Skin of body (tissue), 2 donors: Measurements from ENCODE around the gene SMAD1. TPM values are rescaled to one million over a fixed set of nuclear protein-coding genes. Genes with fewer than 3 reads are reported as not detected.
"Not testable (repeated sequence)": the region's sequence is repeated elsewhere in the genome, so short reads cannot be mapped to it uniquely, and the experiment has no call there.

ENCODE experiments used
- DNase-seq: peaks from one replicate; lab custom pipeline; 2025; lab: John Stamatoyannopoulos, UW
- total RNA-seq: library from RNA; depleted of rRNA; stranded (reverse); fragments of >200 nt; gene quantifications from one replicate; pipeline ENCODE4 v1.2.3, GENCODE V29; 2014

Gene SMAD1
- total RNA-seq, 1 donor from 2014 or later: 50.1 TPM

DNA sequence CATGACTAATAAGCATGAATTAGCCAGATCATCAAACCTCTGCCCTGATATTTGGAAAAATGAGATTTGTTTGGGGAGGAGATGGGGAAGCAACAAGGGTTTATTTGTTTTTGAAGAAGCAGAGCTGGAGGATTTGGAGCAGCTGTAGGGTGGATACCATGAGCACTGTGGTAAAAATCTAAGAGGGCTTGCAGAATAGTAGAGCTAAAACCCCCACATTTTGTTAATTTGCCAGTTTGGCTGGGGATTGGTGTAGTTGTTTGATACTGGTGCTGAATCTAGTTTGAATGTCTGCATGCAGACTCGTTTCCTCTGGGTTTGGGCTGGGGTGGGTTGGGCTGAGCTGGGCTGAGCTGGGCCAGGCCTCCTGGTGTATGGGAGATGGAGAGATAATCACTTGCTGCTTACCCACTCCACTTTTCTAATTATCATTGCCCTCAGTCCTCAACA is 43.7 kb downstream of the SMAD1 start:
- peak; percentile 7 for DNase-seq

DNA sequence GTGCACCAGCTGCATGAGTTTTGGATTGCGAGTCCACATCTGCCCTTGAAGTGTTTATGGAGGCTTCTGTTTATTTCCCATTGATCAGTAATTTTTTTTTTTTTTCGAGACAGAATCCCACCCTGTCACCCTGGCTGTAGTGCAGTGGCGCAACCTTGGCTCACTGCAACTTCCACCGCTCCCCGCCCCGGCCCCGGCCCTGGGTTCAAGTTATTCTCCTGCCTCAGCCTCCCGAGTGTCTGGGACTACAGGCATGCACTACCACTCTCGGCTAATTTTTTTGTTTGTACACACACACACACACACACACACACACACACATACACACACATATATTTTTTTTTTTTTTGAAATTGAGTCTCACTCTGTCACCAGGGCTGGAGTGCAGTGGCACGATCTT is 46.1 kb downstream of the SMAD1 start:
- peak; percentile 41 for DNase-seq

DNA sequence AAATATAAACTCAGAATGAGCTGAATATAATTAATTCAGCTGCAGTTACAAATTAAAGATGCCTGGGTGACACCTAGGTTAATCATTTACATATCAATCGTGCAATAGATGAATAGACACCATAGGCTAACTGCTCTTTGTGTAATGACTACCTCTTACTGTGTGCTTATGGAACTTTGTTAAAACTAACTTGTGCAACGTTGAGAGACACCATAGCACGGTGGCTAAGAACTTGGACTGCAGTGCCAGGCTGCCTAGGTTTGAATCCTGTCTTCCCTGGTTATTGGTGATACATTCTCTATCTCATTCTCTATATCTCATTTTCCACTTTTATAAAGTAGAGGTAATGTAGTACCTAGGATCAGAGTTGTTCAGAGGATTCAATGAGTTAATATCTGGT is 46.9 kb downstream of the SMAD1 start:
- DNase-seq: no peak

DNA sequence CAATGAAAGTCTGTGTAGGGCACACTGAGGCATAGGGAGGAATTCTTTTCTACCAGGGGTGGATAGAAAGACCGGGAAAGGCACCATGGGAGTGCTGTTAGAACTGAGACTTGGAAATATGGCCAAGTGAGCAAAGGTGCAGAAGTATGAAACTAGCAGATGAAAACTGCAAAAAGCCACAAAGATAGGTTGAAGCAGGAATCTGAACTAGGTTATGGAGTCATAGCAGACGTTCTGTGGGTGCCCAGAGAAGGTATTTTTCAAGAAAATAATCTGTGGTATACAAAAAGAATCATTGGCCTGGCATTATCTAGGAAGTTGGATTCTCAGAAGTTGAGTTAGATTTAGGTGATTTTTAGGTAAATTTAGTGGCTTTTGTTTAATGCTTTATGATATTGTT is 48.5 kb downstream of the SMAD1 start:
- DNase-seq: no peak

DNA sequence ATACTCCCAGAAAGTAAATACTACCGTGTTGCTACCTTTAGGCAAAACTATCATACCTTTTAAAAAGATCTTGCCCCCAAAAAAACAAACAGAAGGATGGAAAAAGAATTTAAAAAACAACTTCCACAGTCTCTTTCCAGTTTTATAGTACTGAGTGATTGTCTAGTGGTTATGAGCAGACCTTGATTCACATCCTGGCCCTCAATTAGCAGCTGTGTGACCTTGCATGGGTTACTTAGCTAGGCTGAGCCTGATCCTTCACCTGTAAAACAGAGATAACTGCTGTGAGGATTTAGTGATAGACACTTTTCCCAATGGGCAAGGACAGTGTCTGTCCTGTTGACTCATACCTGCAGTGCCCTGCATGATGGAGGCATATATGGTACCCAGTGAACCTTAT is 49.0 kb downstream of the SMAD1 start:
- DNase-seq: no peak

DNA sequence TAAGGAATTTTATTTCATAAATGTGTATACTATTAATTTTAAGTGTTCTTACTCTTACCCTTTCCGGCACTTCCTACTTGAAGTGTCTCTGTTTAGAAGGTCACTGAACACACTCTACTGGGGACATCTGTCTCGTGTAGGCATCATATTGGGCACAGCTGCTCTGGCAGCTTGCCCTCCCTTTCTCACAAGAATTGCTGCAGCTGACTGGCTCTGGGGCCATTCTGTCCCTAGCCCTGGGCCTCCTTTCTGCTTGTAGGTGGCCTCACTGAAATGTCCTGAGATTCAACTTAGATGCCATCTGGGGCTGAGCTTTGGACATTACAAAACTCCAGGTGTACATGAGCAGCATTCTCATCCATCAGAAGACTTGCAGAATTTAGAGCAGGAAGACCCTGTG is 49.6 kb downstream of the SMAD1 start:
- peak; percentile 29 for DNase-seq

DNA sequence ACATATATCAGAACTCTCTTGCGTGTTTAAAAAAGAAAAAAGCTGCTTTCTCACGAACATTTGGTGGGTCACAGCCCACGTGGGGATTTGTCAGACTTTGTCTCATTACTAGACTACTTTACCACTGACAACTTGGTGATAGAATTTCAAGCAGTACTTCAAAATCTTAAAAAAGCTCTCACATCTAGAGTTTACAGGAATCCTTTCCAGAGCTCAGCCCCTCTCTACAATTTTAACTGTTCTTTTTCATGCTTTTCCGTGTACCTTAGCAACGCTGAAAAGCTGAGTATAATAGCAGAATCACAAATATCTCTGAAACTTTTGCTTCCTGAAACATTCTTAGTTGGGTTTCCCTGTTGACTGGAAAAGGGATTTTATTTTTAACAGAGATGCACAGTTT is 50.2 kb downstream of the SMAD1 start:
- DNase-seq: no peak

DNA sequence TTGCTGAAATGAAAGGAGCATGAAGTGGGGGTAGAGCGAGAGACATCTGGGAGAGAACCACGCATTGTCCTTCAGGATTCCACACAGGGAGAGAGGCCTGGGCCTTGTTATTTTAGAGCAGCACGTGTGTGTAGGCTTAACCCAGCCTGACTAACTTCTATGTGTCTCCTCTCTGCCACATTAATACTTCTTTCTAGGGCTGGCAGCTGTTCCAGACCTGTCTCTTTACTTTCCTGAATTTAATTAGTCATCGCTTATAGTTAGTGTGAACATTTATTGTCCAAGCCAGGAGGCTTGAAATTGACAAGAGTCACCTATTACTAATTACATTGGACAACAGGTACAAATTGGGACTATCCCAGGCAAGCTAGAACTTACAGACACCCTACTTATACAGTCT is 51.3 kb downstream of the SMAD1 start:
- peak; percentile 19 for DNase-seq

DNA sequence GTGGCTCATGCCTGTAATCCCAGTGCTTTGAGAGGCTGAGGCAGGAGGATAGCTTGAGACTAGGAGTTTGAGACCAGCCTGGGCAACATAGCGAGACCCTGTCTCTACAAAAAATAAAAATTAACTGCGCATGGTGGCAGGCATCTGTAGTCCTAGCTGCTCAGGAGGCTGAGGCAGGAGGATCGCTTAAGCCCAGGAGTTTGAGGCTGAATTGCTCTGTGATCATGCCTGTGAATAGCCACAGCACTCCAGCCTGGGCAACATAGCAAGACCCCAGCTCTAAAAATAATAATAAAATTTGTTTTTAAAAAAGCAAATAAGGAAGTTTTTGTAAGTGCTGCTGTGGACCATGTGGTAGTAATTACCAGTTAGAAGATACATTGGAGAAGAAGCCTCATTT is 51.8 kb downstream of the SMAD1 start:
- DNase-seq: not testable (repeated sequence)

DNA sequence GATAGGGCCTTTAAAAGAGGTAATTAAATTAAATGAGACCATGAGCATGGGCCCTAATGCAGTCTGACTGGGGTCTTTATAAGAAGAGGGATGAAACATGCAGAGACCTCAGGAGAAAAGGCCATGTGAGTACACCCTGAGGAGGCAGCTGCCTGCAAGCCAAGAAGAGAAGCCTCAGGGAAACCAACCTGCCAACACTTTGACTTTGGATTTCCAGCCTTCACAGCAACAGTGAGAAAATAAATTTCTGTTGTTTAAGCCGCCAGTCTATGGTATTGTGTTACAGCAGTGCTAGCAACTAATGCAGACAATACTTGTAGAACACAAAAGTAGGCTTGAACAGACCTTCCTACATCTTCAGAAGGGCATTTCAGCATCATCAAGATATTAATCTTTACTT is 52.3 kb downstream of the SMAD1 start:
- DNase-seq: no peak

DNA sequence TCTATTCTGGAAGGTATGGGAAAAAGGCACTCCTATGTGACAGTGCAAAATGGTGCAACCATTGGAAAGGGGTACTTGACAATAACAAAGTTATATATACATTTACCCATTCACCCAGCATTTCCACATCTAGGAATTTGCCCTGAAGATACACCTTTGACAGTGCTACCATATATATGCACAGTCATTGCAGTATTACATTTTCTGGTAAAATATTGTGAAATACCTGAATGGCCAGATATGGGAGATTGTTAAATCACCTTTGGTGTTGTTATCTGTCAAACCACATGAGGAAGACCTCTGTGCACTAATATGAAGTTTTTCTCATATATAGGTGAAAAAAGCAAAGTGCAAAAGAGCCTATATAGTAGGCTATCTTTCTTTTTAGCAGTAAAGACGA is 53.5 kb downstream of the SMAD1 start:
- no peak for DNase-seq

DNA sequence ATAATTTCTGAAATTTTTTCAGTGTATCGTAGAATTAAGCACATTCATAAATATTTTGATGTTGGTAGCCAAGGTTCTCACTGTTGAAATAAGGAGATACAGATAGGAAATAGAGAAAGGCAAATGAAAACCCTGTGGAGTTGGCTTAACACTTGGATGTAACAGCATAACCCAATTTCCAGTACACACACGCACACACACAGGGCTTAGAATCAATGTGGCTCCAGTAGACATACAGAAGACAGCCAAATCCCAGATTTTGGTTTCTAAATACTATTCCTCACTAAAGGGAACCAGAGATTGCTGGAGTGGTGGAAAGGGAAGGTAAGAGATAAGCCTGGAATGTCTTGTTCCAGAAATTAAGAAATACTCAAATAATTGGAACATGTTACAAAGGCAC is 54.4 kb downstream of the SMAD1 start:
- DNase-seq: no peak

DNA sequence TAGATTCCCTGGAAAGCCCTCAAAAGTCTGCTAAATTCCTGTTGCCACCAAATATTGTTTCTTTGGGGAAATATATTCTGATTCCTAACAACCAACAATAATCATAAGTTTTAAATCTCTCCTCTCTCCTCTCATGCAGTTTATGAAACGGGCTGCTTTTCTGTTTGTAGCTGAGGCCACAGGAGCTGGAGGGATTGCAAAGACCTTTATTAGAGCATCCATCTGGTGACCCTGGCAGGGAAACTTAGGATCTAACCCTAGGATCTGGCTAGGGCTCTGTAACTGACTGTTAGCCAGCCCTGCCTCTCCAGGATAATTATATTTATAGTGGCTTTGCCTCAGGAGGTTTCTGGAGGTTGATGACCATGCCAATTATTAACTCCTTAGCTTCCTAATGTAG is 56.9 kb downstream of the SMAD1 start:
- DNase-seq: peak; percentile 10

DNA sequence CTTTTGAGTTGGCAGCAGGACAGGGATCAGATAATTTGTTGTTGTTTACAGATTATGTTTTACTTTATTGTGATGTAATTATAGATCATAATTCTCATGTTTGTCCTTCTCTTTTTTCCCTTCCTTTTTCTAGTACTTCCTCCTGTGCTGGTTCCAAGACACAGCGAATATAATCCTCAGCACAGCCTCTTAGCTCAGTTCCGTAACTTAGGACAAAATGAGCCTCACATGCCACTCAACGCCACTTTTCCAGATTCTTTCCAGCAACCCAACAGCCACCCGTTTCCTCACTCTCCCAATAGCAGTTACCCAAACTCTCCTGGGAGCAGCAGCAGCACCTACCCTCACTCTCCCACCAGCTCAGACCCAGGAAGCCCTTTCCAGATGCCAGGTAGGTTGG is 58.0 kb downstream of the SMAD1 start:
- no peak for DNase-seq

DNA sequence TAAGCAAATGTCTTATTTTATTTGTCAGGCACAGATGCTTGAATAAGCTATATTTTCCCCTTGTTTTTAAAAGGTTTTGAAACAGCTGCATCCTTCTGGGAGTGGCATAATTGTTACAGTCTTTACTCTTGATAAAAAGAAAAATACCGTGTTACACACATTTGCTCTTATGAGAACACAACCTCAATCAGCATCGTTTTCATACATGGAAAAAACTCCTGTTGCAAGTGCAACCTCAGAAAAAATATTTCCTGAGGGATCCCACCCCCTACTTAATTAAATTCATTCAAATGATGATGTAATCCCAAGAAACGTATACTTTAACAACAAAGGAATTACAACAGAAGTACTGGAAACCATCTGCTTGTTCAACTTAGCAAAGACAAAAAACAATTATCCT is 58.6 kb downstream of the SMAD1 start:
- DNase-seq: peak; percentile 44

DNA sequence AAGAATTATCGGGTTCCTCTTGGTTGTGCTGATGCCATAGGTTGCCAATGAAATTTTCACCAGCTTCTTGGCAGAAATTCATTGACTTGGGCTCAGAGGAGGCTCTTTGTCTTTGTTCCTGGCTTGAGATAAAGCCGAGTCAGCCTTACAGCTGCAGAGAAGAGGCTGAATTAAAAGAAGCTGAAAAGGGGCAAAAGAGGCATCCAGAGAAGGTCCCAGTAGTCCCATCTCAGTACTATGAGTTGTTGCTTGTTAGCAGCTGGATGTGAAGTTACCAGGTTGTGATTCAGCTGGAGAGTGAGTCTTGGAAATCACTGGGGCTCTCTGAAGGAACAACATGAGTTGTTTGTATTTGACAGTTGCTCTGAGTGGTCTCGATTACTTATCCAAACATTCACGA is 59.7 kb downstream of the SMAD1 start:
- DNase-seq: peak; percentile 23

DNA sequence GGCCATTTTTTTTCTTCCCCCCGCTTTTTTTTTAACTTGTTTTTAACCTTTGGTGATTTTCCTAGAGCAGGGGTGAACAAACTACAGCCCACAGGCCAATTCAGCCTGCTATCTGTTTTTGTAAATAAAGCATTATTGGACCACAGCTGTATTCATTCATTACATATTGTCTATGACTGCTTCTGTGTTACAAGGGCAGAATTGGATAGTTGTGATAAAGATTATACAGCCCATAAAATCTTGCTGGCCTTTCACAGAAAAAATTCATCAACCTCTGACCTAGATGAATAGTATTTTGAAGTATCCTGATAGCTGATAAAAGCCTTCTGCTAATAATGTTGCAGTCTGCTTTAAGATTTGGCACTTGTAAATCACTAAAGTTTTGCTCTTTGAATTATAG is 63.4 kb downstream of the SMAD1 start:
- DNase-seq: no peak

DNA sequence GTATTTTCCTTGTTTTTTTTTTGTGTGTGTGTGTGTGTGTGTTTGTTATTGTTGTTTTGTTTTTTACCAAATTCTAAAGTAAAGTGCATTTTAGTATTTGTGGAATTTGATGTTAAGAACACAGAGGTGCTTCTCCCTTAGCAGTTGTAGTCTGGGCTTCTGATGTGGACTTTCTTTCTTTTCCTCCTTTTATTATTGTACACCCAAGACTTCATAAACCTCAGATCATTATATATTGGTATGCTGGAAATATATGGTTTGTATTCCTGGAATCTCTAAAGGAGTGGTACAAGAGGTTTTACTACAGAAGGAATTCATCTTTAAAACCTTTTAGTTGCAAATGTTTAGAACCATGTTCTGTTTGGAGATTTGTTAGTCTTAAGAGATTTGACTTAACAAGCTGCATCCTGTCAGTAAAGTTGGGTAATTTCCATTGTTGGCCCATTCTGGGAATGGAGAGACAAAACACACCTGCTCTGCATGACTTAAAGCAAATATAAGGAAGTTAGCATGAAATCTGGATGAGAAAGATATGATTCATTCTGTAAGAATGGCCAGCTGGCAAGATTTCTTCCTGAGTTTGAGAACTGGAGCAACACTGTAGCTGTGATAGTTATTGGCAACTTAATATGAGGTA is 64.0 kb downstream of the SMAD1 start:
- DNase-seq: peak; percentile 91

DNA sequence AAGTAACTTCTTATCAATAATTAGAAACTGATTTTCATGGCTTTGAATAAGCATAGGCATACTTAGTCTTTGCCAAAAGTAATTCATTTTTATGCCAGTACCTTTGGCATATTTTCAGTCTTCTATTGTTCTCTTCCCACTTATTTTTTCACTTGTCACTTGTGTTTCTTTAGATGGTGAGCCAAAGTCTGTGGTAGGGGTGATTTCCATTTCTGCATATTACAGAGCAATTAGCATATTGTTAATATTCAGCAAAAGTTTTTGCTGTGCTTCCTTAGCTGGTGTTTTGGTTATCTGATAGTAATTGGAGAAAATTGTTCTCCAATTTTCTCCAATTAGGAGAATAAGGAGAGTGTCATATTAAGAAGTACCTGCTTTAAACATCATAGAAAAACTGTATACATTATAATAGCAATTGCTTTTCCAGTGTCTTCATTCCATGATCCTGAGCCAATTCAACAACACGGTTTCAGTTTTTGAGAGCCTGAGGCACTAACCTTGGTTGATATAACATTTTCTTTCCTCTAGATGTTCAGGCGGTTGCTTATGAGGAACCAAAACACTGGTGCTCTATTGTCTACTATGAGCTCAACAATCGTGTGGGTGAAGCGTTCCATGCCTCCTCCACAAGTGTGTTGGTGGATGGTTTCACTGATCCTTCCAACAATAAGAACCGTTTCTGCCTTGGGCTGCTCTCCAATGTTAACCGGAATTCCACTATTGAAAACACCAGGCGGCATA is 64.7 kb downstream of the SMAD1 start:
- DNase-seq: no peak

DNA sequence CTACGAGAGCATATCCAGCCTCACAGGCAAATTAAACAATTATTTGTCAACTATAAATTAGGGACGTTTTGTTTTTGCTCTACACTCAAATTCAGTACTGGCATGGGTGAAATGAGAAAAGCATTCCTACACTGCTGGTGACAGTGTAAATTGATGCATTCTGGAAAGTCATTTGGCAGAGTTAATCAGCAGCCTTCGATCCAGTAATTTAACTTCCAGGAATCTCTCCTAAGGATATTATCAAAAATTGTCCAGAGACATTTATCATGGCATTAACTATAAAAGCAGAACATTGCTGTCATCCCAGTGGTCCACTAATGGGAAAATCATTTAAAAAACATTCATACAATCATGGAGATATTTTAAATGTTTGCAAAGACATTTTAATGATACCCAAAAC is 70.0 kb downstream of the SMAD1 start:
- no peak for DNase-seq

DNA sequence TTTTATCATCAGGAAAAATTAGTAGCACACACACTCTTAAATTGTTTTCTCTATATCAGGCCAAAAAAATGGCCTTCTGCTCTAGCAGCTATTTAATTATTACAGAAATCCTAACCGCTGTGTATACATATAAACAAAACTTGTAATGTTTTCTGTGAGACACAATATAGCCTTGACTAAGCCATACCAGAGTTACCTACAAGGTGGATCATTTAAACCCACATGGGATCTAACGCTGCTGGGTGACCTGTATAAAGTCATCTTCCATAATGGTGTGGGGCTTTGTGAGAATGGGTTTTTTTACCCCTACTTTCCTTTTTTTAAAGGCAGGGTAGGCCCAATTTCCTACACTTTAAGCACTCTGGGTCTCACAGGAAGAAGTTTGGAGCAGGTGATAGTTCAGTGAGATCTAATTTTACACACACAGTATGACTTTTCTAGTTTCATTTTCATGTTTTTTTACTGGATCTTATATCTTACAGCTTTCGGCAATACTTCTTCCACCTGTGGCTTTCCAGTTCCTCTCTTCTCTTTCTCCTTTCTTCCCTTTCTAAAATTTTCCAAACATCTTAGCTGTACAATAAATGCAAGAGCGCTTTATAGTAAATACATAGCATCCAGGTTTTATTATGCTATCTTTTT is 70.6 kb downstream of the SMAD1 start:
- no peak for DNase-seq

DNA sequence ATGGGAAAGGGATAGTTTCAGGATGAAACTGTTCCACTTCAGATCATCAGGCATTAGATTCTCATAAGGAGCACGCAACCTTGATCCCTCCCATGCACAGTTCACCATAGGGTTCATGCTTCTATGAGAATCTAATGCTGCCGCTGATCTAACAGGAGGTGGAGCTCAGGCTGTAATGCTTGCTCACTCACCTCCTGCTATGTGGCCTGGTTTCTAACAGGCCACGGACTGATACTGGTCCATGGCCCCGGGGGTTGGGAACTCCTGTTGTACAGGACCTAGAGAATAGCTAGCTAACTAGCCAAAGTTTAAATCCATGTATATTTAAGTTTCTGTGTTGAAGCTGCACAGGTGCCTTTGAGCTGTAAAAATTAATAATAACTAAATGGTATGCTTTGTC is 71.7 kb downstream of the SMAD1 start:
- no peak for DNase-seq

DNA sequence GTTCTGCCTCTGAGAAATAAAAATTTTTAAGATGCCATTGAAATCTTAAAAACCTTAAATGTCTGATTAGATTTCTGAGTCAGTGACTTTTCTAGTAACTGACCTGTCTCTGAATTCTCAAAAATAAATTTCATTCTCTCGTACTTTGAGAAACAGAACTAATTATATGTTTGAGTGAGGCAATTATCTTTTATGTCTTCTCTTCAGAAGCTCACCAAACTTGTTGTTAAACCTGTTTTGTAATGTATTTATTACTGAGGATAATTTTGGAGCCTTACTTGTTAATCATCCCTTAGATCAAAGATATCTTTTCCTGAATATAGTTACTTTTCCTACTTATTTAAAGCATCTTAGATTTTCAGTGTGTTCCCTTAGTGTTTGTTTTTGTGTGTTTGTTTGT is 73.0 kb downstream of the SMAD1 start:
- no peak for DNase-seq
